ENCODE results near the gene SMIM12. TPM values are rescaled to one million over a fixed set of nuclear protein-coding genes. Genes with fewer than 3 reads are reported as not detected.

The SMIM12 gene
- total and polyA plus RNA-seq, 2 of the 8 experiments (the other 6 are each of a cell fraction or from before 2014, with no cell fraction given) = 40.9 to 49.2 TPM

GRCh38 chr1:34876406-34876805, 16.9 kb upstream of the SMIM12 start:
- no peak overlapping the region for H4K91ac ChIP-seq (replicated peaks; ENCODE audit: insufficient read length, low read length)
- no peak overlapping the region for H3K4me3 ChIP-seq (ENCODE audit: extremely low read depth in 1 of 4, insufficient read depth in 2 of 4, low read depth in 3 of 4, low read length in 4 of 4)
- H2BK5ac ChIP-seq (ENCODE audit: low read depth, low read length) = no peak overlapping the region
- no peak overlapping the region for H2BK20ac ChIP-seq (ENCODE audit: low read length)
- FAIRE-seq = no peak
- 80% methylated on average over 7 of the region's 7 CpGs; no CpG with 5 or more reads in 1 of the 2 experiments for WGBS, 2 experiments (ENCODE audit: extremely low coverage in 1 of 2, insufficient coverage in 1 of 2, insufficient read length in 1 of 2, insufficient replicate concordance in 2 of 2, low coverage in 1 of 2, low lambda C conversion rate in 2 of 2, missing lambda C conversion rate in 1 of 2)
- no peak overlapping the region for H2BK15ac ChIP-seq (ENCODE audit: low read length)
- no peak overlapping the region for H3K18ac ChIP-seq (ENCODE audit: extremely low read depth, low read length)
- H3K79me2 ChIP-seq (ENCODE audit: control insufficient read depth in 1 of 2, insufficient read depth in 2 of 2, low read length in 2 of 2) = no peaks in the 10 kb centered on the region
- no peak overlapping the region for H3K4ac ChIP-seq (replicated peaks; ENCODE audit: insufficient read length, low read depth, low read length)
- no peak overlapping the region for H2BK120ac ChIP-seq (replicated peaks; ENCODE audit: low read depth, low read length)
- H3K27ac ChIP-seq (ENCODE audit: low read depth, low read length) = no peak overlapping the region
- H4K8ac ChIP-seq (ENCODE audit: extremely low read depth, insufficient read depth, low read length) = no peak overlapping the region
- H3K36me3 ChIP-seq (ENCODE audit: control insufficient read depth in 2 of 4, insufficient read depth in 4 of 4, low read length in 3 of 4) = no peaks in the 10 kb centered on the region
- no peaks in the 10 kb centered on the region for H3K4me1 ChIP-seq (replicated peaks in 1 of 4; ENCODE audit: control insufficient read depth in 3 of 4, insufficient read depth in 4 of 4, low read length in 3 of 4)
- no peaks in the 10 kb centered on the region for H3K9me3 ChIP-seq (ENCODE audit: insufficient read depth in 2 of 2, low read depth in 1 of 2, low read length in 1 of 2)
- H2AFZ ChIP-seq (ENCODE audit: low read length) = no peak overlapping the region
- ChIA-PET CTCF (ENCODE audit: partially characterized antibody) (interaction anchor here (5.2 kb wide), 1 partner anchor 11 kb away, joined by 23 read pairs; no protein-coding TSS in a partner anchor), POLR2A (ENCODE audit: partially characterized antibody) (interaction anchor here (1.9 kb wide), 1 partner anchor 10 kb away, joined by 6 read pairs; no protein-coding TSS in a partner anchor)
- H4K5ac ChIP-seq (ENCODE audit: insufficient read length, low read depth, low read length) = no peak overlapping the region
- H3K23ac ChIP-seq (ENCODE audit: insufficient read length) = no peak overlapping the region
- no peak overlapping the region; a peak in 1 of 7 replicates for H3K9ac ChIP-seq (replicated peaks in 1 of 4; ENCODE audit: extremely low read depth in 1 of 4, low read depth in 3 of 4, low read length in 3 of 4)
- H2AK5ac ChIP-seq (ENCODE audit: low read depth, low read length) = no peak overlapping the region
- no peak overlapping the region for H3K56ac ChIP-seq (replicated peaks; ENCODE audit: insufficient read length, low read depth, low read length)
- H2BK12ac ChIP-seq (ENCODE audit: low read depth, low read length) = no peak overlapping the region
- H3K27me3 ChIP-seq (replicated peaks in 1 of 4; ENCODE audit: control insufficient read depth in 3 of 4, extremely low read depth in 1 of 4, insufficient read depth in 3 of 4, low read length in 3 of 4) = no peaks in the 10 kb centered on the region
- no peaks in the 10 kb centered on the region for H3K23me2 ChIP-seq (ENCODE audit: low read depth, low read length)
- H3K4me2 ChIP-seq (ENCODE audit: insufficient read depth in 1 of 2, low read depth in 2 of 2, low read length in 2 of 2) = no peak overlapping the region
- no peak overlapping the region for H3K14ac ChIP-seq (ENCODE audit: insufficient read length)
- no peak for DNase-seq (ENCODE audit: low read depth in 1 of 2, low spot score in 2 of 2)
- no peaks in the 10 kb centered on the region; the same call in 1 of the 2 replicates for H3K79me1 ChIP-seq (ENCODE audit: low read depth, low read length)
- no peaks in the 10 kb centered on the region for H4K20me1 ChIP-seq (replicated peaks in 1 of 2; ENCODE audit: control insufficient read depth in 1 of 2, insufficient read depth in 2 of 2, low read length in 2 of 2)
- TF ChIP-seq EZH2 (IDR thresholded peaks at IDR 0.05; ENCODE audit: low read depth, low read length, severe bottlenecking) = no peak
- TF ChIP-seq KDM5A (IDR thresholded peaks at IDR 0.05; ENCODE audit: low read length) = no peak
- TF ChIP-seq SIX5 (IDR thresholded peaks at IDR 0.05; ENCODE audit: low read depth, low read length) = no peak
- no peak for TF ChIP-seq SP4 (IDR thresholded peaks at IDR 0.05; ENCODE audit: low read length)
- no peak for TF ChIP-seq RXRA (IDR thresholded peaks at IDR 0.05; ENCODE audit: insufficient read depth, low read depth, low read length)
- no peak for TF ChIP-seq POU5F1 (IDR thresholded peaks at IDR 0.05; ENCODE audit: low read depth, low read length)
- TF ChIP-seq POLR2A (IDR thresholded peaks at IDR 0.05; ENCODE audit: control extremely low read depth in 1 of 2, low read depth in 2 of 2, low read length in 2 of 2) = no peak
- TF ChIP-seq EP300 (IDR thresholded peaks at IDR 0.05; ENCODE audit: borderline replicate concordance in 1 of 2, low read depth in 2 of 2, low read length in 2 of 2) = no peak
- TF ChIP-seq CREB1 (IDR thresholded peaks at IDR 0.05) = no peak
- no peak for TF ChIP-seq CBX5 (IDR thresholded peaks at IDR 0.05; ENCODE audit: low read depth, low read length)
- TF ChIP-seq CBX8 (IDR thresholded peaks at IDR 0.05; ENCODE audit: borderline replicate concordance, low read depth, low read length) = no peak
- TF ChIP-seq TAF1 (IDR thresholded peaks at IDR 0.05; ENCODE audit: low read depth, low read length) = no peak
- TF ChIP-seq ASH2L (IDR thresholded peaks at IDR 0.05; ENCODE audit: low read length) = no peak
- no peak for TF ChIP-seq SIN3A (conservative IDR thresholded peaks at IDR 0.05 in 1 of 2, IDR thresholded peaks at IDR 0.05 in 1 of 2; ENCODE audit: low read depth in 1 of 2, low read length in 2 of 2)
- TF ChIP-seq PHF8 (conservative IDR thresholded peaks at IDR 0.05; ENCODE audit: low read depth, low read length) = no peak
- TF ChIP-seq TEAD4 (IDR thresholded peaks at IDR 0.05; ENCODE audit: low read depth, low read length) = no peak
